Uterus (tissue), 4 donors: ENCODE data around the gene TSSK6. TPM values are rescaled to one million over a fixed set of nuclear protein-coding genes. Genes with fewer than 3 reads are reported as not detected.

ENCODE experiments used
- DNase-seq, 2 donors: peaks; one replicate each; pipeline ENCODE4 v3.0.0-alpha.2; 2019 to 2020
- H3K27ac ChIP-seq, 2 donors: fragments of 200-600 bp; sonication (generic); 1 replicate in 1 of 2; 2 replicates in 1 of 2; pipeline ENCODE4 v1.5.1; 2016 to 2018
- H3K27me3 ChIP-seq, 2 donors: fragments of 200-600 bp; sonication (generic); one replicate each; pipeline ENCODE4 v1.5.1; 2018 to 2019; ENCODE audit warnings: control low read depth in 1 of 2
- H3K36me3 ChIP-seq, 2 donors: fragments of 200-600 bp; sonication (generic); one replicate each; pipeline ENCODE4 v1.5.1; 2019; ENCODE audit warnings: control low read depth in 1 of 2
- H3K4me1 ChIP-seq, 2 donors: fragments of 200-600 bp; sonication (generic); one replicate each; pipeline ENCODE4 v1.5.1; 2018 to 2019; ENCODE audit warnings: control low read depth in 1 of 2
- H3K4me3 ChIP-seq, 2 donors: fragments of 200-600 bp; sonication (generic); 1 replicate in 1 of 2; 2 replicates in 1 of 2; pipeline ENCODE4 v1.5.1; 2018 to 2019; ENCODE audit warnings: mild to moderate bottlenecking in 1 of 2
- H3K9me3 ChIP-seq, 2 donors: fragments of 200-600 bp; sonication (generic); one replicate each; pipeline ENCODE4 v1.5.1; 2019; ENCODE audit warnings: control low read depth in 1 of 2
- POLR2A ChIP-seq, 2 donors: fragments of 450-650 bp; IDR thresholded peaks; one replicate each; pipeline ENCODE4 v1.6.1; 2016; ENCODE audit warnings: antibody characterized with exemption in 2 of 2, mild to moderate bottlenecking in 1 of 2, moderate library complexity in 1 of 2
- intact Hi-C: fragments of 100-400 bp; cut with DNase I; formaldehyde crosslinking; loops from one replicate; pipeline ENCODE4 v1.15.1; 2023; ENCODE audit warnings: low total_unique reads
- total RNA-seq, 4 donors: library from RNA; depleted of rRNA in 3 of 4; stranded (reverse); fragments of >200 nt in 3 of 4; gene quantifications; one replicate each; pipeline versions ENCODE4 v1.1.0 to v1.2.4, GENCODE V29; 2014 to 2023
- TF ChIP-seq, protein P1 (sequence below), 4 experiments: fragments of 200-600 bp in 2 of 4; fragments of 450-650 bp in 2 of 4; sonication (generic) in 2 of 4; IDR thresholded peaks; one replicate each; pipeline ENCODE4 v1.5.1; 2016 to 2019; ENCODE audit warnings: antibody characterized with exemption in 4 of 4, mild to moderate bottlenecking in 2 of 4, moderate library complexity in 1 of 4
- donor health status: DM: yes; HTN: yes; CAD: no.

The TSSK6 gene
- total RNA-seq, 4 donors from 2014 or later: 1.3 to 2.0 TPM; not detected in 2

DNA sequence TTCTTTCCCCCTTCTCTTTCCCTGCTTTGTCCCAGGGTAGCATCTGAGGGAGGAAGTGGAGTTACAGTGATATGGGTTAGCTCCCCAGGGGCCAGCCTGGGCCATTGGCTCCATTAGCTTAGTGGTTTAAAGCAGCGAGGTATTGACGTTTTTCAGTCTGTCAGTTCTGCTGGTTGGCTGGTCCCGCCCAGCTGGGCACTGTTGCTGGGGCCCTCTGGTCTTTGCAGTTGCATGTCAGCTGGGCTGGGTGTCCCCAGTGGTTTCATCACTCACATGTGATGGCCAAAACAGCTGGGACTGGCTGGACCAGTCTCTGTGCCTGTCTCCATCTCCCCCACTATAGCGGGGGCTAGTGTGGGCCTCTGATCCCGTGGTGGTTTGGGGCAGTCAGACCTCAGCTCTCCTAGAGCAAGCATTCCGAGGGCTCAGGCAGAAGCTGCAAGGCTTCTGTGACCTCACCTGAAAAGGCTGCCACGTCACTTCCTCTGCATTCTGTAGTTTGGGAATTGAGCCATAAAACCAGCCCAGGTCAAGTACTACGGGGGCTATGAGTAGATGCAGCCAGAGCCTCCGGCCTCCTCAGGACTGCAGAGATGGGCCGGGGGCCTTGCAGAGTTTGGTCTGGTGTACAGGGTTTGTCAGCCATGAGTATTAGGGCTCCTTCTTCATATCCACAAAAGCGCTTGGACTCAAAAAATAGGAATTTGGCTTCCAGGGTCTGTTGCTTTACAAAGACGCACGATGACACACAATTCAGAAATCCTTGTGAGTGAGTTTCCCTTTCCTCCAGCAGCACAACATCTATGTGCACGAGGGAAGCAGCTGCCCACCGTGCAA, 30.0 kb downstream of the TSSK6 start:
- peaks cover 6 to 39% of the 10 kb centered on the region in 2 donors for H3K4me1 ChIP-seq
- intact Hi-C loops: loop anchor here (5.0 kb wide), 1 partner anchor 118 kb away; no protein-coding TSS in a partner anchor

DNA sequence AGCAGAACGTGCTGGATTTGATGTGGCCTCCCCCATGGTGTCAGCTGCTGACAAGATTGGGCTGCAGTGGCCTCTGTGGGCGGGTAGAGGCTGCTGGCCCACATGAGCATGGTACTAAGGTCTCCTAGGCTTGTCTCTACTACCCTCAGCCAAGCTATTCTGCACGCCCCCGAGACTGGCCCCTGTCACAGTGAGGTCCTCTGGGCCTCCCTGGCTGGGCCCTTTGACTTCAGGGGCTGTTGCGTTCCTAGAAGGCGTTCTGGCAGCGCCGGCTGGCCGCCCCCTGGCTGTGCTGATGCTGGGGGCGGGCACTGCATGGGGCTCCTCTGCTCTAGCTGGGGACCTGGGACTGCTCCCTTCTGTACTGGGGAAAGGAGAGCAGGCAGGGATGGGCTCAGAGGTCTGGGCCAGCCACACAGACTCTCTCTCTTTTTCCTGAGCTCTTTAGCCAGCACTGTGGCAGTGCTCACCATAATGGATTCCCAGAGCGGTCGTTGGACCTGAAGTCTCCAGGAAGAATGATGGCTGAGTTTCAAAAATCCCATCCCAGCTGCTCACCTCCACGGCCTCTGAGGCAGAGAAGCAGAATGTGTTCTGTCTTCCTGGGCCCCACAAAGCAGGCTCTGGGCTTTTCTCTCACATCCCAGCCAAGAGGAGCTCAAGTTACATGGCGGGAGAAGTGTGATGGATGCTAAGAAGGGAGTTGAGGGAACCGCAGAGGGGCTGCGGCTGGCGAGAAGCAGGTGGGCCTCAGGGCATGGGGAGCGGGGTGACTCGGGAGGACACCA, 32.3 kb downstream of the TSSK6 start:
- H3K27me3 ChIP-seq: no peaks in the 10 kb centered on the region
- intact Hi-C loops: no loop called here
- no peak for DNase-seq
- no peak overlapping the region for H3K4me3 ChIP-seq
- no peak overlapping the region for H3K27ac ChIP-seq
- no peaks in the 10 kb centered on the region for H3K9me3 ChIP-seq
- no peaks in the 10 kb centered on the region for H3K36me3 ChIP-seq
- peaks cover 0 to 20% of the 10 kb centered on the region in 2 donors for H3K4me1 ChIP-seq
- TF ChIP-seq, protein P1, sequence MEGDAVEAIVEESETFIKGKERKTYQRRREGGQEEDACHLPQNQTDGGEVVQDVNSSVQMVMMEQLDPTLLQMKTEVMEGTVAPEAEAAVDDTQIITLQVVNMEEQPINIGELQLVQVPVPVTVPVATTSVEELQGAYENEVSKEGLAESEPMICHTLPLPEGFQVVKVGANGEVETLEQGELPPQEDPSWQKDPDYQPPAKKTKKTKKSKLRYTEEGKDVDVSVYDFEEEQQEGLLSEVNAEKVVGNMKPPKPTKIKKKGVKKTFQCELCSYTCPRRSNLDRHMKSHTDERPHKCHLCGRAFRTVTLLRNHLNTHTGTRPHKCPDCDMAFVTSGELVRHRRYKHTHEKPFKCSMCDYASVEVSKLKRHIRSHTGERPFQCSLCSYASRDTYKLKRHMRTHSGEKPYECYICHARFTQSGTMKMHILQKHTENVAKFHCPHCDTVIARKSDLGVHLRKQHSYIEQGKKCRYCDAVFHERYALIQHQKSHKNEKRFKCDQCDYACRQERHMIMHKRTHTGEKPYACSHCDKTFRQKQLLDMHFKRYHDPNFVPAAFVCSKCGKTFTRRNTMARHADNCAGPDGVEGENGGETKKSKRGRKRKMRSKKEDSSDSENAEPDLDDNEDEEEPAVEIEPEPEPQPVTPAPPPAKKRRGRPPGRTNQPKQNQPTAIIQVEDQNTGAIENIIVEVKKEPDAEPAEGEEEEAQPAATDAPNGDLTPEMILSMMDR (IDR thresholded peaks at IDR 0.05): no peak
- TF ChIP-seq POLR2A (IDR thresholded peaks at IDR 0.05): no peak

More for the DNA sequence above, 30.0 kb downstream of the TSSK6 start:
- Histone ChIP-seq H3K4me3 (no peak overlapping the region), H3K27me3 (no peaks in the 10 kb centered on the region), H3K36me3 (no peaks in the 10 kb centered on the region), H3K9me3 (no peaks in the 10 kb centered on the region), H3K27ac (no peak overlapping the region)
- TF ChIP-seq POLR2A (IDR thresholded peaks at IDR 0.05): no peak
- TF ChIP-seq, protein P1 (IDR thresholded peaks at IDR 0.05): no peak
- DNase-seq: no peak

GRCh38 chr19:19480688-19481087, 34.7 kb downstream of the TSSK6 start:
- Histone ChIP-seq H3K9me3 (no peaks in the 10 kb centered on the region), H3K4me3 (no peak overlapping the region), H3K4me1 (peaks cover 0 to 10% of the 10 kb centered on the region in 2 donors), H3K27me3 (no peaks in the 10 kb centered on the region), H3K27ac (no peak overlapping the region), H3K36me3 (no peaks in the 10 kb centered on the region)
- TF ChIP-seq POLR2A (IDR thresholded peaks at IDR 0.05): no peak
- TF ChIP-seq, protein P1 (IDR thresholded peaks at IDR 0.05): no peak
- intact Hi-C loops: no loop called here
- no peak for DNase-seq

DNA sequence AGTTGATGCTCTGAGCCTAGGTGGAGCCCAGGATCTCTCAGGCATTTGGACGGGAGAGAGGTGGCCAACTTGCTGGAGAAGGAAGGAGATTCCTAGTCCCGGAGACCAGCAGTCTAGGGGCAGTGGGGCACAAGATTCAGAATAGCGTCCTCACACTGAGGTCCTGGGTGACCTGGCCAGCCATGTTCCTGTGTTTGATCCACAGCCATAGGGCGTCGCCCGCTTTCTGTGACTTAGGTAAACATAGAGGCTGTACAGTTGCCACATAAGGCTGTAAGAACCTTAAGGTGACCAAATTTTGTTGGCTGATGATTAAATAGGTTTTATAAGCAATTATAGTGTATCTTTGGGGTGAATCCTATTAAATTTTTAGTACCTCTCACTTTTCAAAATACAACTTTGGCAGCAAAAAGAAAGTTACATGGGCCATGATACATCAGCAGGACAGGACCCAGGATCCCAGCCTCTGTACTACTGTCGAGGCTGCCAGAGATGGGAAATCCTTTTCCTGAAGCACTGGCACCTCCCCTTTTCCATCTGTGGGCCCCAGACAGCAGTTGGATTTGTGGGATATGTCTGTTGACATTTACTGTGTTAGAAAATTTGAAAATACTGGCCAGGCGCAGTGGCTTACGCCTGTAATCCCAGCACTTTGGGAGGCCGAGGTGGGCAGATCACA, 37.5 kb downstream of the TSSK6 start:
- no peak for DNase-seq
- Histone ChIP-seq H3K4me1 (no peaks in the 10 kb centered on the region), H3K27ac (no peak overlapping the region), H3K36me3 (no peaks in the 10 kb centered on the region), H3K9me3 (no peaks in the 10 kb centered on the region), H3K27me3 (no peaks in the 10 kb centered on the region), H3K4me3 (no peak overlapping the region)
- no peak for TF ChIP-seq POLR2A (IDR thresholded peaks at IDR 0.05)
- TF ChIP-seq, protein P1 (IDR thresholded peaks at IDR 0.05): no peak
- intact Hi-C loops: no loop called here
